RKO (cell line): ENCODE results near the gene CRBN.

Experiments used
- DNase-seq: peaks from one replicate; pipeline ENCODE4 v3.0.0-alpha.2; 2016; ENCODE audit warnings: low spot score

The CRBN gene

DNA sequence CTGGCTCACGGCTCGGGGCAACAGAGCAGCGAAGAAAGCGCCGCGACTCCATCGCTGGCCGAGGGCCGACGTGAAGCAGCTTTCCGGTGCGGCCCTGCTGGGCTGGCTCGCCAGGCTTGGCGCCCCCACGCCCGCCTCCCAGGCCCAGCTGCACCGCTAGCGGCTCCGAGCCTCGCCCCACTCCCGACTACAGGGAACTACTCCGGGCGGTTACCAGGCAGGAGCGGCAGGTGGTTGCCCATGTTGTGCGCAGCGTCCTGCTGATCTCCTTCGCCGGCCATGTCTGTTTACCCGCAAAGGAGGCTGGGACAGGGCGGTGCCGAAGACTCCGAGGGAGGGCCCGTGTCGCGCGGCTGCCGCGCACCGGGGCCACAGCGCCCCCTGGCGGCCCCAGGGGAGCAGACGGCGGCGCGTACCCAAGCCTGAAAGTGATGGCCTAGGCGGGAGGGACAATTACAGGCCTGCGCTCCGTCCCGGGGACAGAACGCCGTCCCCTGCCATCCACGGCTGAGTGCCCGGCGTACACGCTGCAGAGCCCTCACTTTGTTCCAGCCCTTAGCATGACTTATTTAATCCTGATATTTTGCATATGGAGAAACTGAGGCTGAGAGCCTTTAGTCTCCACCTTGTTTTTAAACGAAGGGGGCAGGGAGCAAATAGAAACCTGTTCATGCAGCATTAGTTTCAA lies at the start of gene CRBN:
CRBN (minus strand) TSS at position 285 of the 688 bp plus-strand sequence; CDS start at position 281, 4 bp downstream.
- DNase-seq, result peak; percentile 85

DNA sequence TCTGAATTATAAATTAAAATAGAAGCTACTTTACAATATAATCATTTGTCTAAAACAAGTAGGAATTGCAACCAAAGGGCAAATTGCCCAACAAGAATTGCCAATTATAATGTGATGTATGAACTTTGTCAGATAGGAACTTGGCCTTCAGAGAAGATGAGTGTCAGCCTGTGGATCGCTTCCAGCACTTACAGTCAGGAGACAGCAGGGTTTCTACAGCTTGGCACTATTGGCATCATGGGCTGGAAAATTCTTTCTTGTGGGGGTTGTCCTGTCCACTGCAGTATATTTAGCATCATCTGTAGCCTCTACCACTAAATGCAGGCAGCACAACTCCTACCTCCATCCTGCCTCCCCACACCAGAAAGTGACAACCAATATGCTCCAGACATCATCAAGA lies 48.1 kb upstream of the CRBN start:
- DNase-seq, result no peak

DNA sequence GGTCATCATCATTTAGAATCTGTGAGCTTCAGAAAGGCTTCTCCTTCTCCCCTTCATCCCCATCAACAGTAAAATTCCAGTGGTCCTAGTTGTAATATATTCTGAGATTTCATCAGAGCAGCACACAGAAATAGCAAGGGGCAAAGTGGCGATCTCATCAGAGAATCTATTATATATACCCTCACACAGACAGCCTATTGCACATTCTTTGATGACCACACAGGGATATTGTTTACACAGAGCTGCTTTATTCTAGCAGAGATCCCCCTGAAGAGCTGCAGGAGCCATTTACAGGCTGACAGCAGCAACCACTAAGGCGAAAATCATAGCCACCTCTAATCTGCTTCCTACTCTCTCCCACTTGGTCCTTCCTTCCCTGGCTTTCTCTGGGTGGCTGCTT lies 42.0 kb upstream of the CRBN start:
- no peak for DNase-seq

DNA sequence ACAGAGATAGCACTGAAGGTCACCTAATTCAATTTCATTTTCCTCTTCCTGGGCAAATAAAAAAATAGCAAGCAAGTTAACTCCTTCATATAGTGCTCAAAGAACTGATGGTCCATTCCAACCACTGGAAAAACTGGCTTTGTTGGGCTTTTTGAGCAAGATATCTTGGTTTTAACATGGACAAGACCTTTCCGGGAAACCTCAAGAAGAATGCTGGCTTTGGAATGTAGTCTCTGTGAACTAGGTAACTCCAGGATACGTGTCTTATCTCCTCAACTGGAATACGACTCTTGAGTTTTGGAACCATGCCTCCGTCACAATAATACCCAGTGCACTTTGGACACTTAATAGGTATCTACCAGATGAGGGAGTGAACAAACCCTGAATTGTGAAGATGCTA lies 36.9 kb upstream of the CRBN start:
- DNase-seq, result no peak

DNA sequence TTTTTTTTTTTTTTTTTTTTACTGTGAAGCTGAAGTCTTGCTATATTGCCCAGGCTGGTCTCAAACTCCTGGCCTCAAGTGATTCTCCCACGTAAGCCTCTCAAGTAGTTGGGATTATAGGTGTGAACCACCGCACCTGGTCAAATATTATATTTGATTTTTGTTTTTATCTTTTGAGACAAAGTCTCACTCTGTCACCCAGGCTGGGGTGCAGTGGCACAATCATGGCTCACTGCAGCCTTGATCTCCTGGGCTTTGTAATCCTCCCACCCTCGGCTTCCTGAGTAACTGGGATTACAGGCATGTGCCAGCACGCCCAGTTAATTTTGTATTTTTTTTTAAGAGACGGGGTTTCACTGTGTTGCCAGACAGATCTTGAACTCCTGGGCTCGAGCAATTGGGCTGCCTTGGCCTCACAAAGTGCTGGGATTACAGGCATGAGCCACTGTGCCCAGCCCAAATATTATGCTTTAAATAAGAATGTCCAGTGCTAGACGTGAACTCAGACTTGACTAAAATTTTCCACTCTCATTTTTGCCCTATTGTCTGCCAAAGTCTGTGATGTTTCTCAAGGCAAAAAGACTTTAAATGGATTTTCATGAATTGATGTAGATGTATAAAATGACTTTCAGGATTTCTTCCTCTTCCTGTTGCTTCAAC lies 33.4 kb upstream of the CRBN start:
- DNase-seq, result no peak

DNA sequence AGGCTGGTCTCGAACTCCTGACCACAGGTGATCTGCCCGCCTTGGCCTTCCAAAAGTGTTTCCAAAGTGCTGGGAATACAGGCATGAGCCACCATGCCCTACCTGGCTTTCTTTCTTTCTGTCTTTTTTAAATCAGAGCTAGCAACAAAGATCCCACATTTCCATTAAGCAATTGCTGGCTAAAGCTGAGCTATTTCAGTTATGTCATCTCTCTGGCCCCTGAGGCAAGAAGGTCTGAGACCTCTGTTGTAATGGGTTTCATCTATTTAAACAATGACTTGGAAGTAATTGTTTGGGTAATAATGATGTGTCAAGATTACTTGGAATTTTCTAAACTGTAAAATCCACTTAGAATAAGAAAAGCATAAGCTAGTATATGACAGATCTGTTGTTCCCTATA lies 30.2 kb upstream of the CRBN start:
- DNase-seq, result no peak

DNA sequence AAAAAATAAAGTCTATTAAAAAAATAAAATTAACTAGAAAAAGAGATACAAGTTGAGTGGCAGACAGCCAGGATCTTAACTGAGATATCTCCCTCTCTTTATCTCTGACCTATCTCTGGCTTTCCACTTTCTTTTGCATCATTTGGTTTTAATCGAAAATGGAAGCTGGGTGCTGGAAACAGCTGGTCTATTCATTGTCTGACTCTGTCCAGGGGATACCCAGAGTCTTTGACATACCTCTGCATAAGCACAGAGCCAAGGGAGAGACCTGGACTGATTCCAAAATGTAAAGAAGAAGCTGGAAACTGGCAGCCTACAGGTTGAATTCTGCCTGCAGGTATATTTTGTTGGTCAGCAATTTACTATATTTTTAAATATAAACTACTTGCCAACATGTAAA lies 29.6 kb upstream of the CRBN start:
- DNase-seq, result no peak

DNA sequence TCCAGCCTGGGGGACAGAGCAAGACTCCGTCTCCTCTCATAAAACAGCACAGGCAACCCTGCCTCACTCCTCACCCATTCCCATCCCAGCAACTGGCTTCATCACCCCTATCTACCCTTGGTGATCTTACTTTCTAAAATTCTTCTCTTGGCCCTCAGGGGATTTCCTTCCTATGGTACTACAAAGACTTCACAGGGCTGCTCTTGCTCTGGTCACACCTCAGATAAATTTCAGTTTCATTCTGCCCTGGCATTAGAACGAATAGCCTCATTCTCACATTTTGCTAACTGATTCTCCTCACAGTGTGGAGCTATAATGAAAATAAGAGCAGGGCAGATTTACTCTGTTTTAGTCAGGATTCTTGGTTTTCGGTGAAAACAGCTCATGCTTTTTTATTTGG lies 22.1 kb upstream of the CRBN start:
- DNase-seq, result no peak

DNA sequence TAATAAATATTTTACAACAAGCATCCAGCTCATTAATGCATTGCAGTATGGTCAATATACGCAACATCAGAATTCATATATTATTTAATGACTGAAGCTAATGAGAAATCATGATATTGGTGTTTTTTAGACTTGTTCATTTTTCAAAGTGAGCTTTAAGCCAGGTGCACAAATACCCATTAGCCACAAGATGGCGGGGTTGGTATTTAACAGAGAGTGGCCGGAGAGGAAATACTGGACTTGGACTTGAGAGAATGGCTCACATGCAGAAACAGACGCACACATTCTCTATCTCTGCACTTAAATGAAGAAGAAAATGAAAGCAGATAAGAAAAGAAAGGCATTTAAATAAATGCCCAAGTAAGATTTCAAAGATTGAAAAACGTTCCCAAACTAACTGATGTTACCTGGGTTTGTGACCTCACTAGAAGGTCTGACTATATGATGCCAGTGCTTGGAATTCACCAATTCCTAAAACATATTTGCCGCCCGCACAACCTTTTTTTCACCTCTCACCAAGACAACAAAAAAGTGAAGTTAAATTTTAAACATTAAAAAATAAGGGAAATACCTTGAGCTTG lies 21.2 kb upstream of the CRBN start:
- peak; percentile 72 for DNase-seq

DNA sequence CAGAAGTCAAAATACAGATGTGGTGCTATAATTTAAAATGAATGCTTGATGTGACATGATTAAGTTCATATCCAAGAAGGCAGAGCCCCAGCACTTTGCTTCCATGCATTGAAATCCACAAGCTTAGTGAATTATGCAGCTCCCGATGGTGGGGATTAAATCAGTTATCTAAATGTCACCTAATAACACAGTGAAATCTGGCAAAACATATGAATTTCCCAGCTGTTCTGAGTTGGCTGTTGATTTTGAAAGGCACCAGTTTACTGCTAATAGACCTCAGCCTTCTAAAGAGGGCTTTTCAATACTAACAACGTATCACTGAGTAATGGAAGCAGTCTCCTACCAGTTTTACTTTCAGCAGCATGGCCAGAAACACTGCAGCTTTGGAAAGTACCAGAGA lies 19.8 kb upstream of the CRBN start:
- no peak for DNase-seq

DNA sequence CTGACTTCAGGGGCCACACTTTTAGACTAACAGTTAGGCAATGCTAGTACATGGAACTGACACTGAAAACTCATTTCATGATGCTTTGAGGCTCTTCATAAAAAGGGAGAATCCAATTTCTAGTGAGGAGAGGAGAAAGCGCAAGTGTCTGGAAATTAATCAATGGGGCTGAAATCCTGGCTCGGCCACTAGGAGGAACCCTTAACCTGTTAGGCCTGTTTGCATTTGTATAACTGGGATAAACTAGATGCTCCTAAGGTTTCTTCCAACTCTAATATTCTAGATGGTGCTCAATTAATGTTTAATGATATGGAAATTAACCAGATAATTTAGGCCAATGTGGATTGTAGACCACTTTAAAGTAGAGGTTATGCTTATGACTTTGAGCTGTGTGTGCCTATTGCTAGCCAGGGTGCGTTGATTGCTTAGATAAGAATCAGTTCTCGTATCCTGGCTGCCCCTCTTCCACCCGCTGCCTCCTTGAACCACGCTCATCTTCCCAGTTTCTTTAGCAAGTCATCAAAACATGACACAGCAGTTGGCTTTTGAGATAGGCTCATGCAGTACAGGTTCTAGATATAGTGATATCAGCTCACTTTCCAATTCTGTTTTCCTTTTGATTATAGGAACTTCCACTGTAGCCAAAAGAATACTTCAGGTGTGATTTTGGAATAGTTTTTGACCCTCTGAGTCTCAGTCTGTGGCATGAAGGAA lies 16.8 kb upstream of the CRBN start:
- peak; percentile 45 for DNase-seq

DNA sequence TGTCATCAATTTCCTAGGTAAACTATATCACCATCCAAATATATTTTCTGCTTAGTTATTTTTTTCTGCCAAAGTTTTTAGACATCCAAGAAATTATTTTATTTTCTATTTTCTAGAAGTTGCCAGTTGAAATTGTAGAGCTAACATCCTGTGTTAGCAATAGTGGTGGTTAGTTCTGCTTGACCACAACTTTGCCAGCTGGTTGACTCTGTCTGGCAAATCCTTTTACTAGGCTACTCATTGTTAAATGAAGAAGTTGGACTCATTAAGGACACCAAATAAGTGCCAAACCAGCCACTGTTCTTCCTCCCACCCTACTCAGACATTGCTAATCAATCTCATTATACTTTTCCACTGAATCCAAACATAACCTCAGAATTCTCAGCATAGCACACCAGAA lies 15.4 kb upstream of the CRBN start:
- no peak for DNase-seq

DNA sequence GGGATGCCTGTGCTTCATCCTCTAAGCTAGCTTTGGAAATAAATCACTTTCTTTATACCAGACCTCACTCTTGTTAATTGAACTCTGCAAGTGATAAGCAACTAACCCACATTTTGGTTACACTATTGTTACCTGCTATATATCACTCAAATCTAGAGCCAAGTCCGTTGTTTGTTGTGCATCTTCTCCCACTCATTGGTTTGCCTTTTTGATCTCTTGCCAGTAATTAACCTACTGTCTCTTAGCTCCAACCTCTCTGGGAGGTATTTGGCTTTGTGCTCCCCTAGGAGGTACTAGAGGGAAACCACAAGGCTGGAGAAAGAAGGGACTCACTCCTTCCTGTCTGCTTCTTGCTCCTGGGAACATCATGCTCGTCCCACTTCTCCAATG lies 12.8 kb upstream of the CRBN start:
- DNase-seq, result no peak

DNA sequence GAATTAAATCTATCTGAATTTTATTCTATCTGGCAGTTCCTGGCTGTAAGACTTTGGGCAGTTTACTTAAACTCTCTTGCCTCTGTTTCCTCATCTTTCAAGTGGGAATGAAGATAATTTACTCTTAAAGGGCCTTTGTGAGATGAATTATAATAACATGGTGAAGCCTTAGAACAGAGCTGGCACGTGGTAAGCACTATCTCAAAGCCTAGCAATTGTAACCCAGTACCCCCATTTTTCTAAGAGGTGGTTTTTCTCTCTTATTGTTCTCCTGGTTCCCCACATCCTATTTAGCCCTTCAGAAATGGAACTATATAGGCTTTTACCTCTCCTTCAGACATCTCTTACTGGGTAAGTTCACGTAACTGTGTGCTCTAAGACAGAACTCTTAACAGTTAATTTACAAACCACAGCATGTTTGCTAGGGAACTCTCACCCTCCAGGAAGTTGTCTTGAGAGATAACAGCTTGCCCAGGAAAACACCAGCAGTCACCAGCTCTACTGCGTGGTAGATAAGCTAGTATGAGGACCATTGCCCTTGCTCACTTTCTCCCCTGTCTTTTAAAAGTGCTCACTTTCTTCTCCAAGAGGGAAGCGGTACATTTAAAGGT lies 12.3 kb upstream of the CRBN start:
- no peak for DNase-seq

DNA sequence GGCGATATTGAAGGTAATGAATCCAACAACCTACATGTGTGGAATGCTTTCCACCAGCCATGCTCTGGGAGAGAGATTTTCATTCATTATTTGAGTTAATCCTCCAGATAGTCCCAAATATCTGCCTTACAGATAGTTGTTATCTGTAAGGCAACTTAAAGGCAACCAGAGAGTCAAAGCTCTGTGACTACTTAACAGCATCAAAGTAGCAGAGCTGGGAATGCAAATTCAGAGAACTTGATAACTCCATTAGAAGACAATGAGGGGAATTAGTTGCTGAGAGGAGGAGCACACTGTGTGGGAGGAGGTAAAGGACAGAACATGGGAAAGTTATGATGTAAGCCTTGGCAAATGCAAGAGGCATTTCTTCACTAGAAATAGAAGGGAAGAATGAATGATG lies 10.5 kb upstream of the CRBN start:
- DNase-seq, result no peak

DNA sequence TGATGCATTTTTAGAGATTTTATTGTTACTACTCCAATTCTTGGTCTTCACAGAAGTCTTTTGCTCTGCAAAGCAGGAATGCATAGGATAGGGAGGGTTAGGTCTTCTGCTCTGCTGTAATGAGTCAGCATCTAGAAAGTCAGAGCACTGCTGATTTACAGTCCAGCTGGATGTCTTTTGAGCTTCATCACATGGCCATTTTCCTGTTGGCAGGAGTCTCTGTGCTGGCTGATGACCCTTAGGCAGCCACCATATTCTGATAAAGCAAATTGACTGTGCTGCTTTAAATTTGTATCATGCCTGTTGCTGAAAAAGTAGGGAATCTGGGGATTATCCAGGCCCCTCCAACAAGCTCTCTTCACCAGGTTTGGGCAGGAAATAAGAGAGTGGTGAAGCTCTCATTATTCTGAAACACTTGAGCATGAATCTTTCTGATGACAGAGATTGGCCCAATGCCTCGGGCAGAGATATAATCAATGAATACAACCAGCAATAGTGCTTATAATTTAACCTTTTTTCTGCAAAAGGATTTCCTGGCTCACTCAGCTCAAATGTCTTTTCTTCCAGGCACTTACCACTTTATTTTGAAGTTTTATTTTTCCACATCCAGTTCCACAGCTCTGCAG lies 9.7 kb upstream of the CRBN start:
- DNase-seq, result peak; percentile 5

DNA sequence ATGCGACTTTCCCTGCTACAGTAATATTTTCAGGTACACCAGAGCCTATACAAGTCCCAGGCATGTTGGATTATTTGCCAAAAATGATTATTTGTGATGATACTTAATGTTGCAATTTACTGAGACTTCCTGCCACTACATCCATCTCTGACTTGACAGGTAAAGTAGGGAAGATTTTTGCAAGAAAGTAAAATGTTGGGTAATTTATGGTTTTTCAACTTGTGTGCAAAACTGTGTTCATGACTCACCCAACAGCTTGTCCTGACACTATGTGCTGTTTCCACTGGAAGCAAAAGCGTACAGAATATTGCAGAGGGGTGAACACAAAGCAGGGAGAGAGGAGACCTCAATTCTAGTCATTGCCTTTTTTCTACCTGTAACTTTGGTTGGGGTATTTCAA lies 5.4 kb upstream of the CRBN start:
- DNase-seq, result no peak

DNA sequence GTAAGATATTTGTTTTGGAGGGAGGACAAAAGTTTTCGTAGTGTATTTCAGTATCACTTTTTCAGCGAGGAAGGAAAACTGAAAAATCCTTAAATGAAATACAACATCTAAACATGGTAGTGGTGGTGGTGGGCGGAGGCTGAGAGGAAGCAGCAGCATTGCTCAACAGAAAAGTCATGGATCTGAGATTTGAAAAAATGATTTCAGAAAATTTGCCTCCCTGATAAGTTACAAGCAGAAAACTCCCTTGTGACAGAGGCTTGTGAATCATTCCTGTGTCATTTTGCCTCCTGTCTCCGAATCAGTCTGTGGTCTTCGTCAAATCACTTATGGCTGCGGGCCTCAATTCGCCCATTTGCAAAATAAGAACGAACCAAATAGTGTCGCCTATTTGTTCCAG lies 965 bp upstream of the CRBN start:
- no peak for DNase-seq

DNA sequence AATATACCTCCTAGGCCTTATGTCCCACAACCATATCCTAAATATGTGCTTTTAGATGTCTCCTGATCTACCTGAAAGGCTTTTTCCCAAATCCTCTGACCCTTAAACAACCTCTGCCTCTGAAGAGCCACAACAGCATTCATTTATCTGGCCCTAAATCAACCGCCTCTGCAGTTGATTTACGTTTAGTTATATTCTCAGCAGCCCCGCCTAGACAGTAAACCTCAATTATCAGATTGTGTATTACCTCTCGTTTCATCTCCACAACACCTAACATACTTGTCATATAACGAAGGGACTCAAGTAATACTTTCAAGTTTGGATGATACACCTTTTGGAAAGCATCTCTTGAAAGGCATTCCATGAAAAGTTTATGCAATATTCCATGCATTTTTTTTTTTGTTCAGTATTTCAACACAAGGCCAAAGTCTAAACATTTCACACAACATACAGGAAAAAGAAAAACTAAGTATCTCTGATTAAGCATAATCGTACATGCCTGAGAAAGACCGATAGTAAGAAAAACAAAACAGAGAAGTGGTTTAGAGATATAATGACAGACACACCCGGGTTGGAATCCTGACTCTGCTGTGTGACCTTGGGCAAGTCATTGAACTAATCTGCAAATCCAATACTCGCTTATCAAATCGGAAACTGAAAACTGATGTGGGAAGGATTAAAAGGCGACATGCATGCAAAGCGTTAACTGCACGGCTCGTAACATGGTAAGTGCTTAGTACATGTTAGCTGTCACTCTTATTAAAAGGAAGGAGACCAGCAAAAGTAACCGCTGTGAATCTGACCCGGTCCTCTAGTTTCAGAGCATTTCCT lies 778 bp downstream of the CRBN start:
- no peak for DNase-seq

DNA sequence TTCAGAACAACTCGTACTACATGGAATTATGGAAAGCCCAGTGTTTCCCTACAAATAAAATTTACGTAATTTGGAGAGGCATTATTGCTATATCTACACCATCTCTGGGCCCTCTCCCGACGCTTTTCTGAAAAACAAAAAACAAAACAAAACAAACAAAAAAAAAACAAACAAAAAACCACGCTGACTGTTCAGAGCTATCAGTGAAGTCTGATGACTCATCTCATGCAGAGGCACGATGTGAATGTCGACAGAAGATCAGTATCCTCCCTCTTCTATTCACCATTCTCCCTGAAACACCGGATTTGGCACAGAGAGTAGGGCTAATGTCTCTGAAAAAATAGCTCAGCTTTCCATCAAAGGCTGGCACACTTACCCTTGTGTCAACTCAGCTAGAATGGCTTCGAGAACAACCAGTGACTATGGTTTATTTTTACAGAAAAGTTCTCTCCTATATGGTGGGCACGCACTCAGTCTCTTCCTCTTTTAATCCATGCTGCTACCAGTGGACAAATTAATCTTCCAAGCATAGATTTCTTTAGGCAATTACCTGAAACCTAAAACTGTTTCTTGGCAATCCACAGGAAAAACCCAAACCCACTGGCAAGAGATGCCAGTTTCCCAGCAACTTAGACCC lies 1.5 kb downstream of the CRBN start:
- DNase-seq, result peak; percentile 61

DNA sequence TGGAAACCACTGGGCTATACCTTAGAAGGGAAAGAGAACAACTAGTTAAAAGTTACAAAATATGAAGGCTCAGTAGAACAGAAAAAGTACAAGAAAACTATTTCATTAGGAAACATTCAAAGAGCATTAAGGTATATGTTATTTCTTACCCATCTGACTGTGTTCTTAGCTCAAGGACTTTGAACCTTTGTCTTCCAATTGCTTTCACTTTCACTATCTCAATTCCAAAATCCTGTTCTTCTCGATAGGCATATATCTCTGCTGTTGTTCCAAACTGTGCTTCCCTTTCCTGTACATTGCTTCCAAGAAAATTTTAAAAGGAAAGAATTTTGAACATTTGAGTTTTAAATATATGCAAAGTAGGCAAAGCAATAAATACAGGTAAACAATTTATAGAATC lies 6.9 kb downstream of the CRBN start:
- no peak for DNase-seq
